IPS DF 4.7 (cell line): ENCODE measurements around the gene TENT4A.
"Not testable (repeated sequence)": the region's sequence is repeated elsewhere in the genome, so short reads cannot be mapped to it uniquely, and the experiment has no call there.

Source experiments
- DNase-seq: peaks from one replicate; pipeline ENCODE4 v3.0.0-alpha.2; 2013; ENCODE audit warnings: low spot score; ENCODE audit errors: extremely low read depth

TENT4A gene

GRCh38 chr5:6768590-6769230 is 55.5 kb downstream of the TENT4A start:
- DNase-seq: no peak

- no peak for DNase-seq
These were observed 57.8 kb downstream of the TENT4A start for GRCh38 chr5:6770826-6771607.

GRCh38 chr5:6772886-6773285 is 59.7 kb downstream of the TENT4A start:
- no peak for DNase-seq

- DNase-seq: no peak
These were observed 60.3 kb downstream of the TENT4A start for GRCh38 chr5:6773342-6774035.

- not testable (repeated sequence) for DNase-seq
These were observed 61.0 kb downstream of the TENT4A start for GRCh38 chr5:6774207-6774606.

GRCh38 chr5:6774721-6775204 is 61.5 kb downstream of the TENT4A start:
- DNase-seq: no peak

- DNase-seq: no peak
These were observed 62.3 kb downstream of the TENT4A start for GRCh38 chr5:6775571-6775970.

GRCh38 chr5:6780802-6781391 is 67.7 kb downstream of the TENT4A start:
- DNase-seq: peak; percentile 33

GRCh38 chr5:6781716-6782115 is 68.5 kb downstream of the TENT4A start:
- DNase-seq: no peak

GRCh38 chr5:6783787-6784186 is 70.6 kb downstream of the TENT4A start:
- no peak for DNase-seq

GRCh38 chr5:6784481-6784880 is 71.2 kb downstream of the TENT4A start:
- no peak for DNase-seq

GRCh38 chr5:6785161-6785860 is 72.1 kb downstream of the TENT4A start:
- no peak for DNase-seq

- DNase-seq: no peak
These were observed 72.6 kb downstream of the TENT4A start for GRCh38 chr5:6785861-6786180.

- DNase-seq: no peak
These were observed 73.7 kb downstream of the TENT4A start for GRCh38 chr5:6786786-6787495.

- DNase-seq: no peak
These were observed 74.7 kb downstream of the TENT4A start for GRCh38 chr5:6787941-6788340.

GRCh38 chr5:6788439-6788838 is 75.2 kb downstream of the TENT4A start:
- DNase-seq: no peak

GRCh38 chr5:6788956-6789649 is 75.9 kb downstream of the TENT4A start:
- DNase-seq: no peak

- DNase-seq: no peak
These were observed 77.2 kb downstream of the TENT4A start for GRCh38 chr5:6790346-6790865.

- no peak for DNase-seq
These were observed 77.8 kb downstream of the TENT4A start for GRCh38 chr5:6791031-6791430.

- no peak for DNase-seq
These were observed 79.1 kb downstream of the TENT4A start for GRCh38 chr5:6792376-6792775.
